Superior temporal gyrus (tissue), 1 donor: ENCODE results near the gene ACSF3.
"Not testable (repeated sequence)": the region's sequence is repeated elsewhere in the genome, so short reads cannot be mapped to it uniquely, and the experiment has no call there.

ENCODE experiments used
- DNase-seq: peaks from one replicate; pipeline ENCODE4 v3.0.0-alpha.2; 2016; ENCODE audit errors: extremely low spot score

ACSF3 gene

DNA sequence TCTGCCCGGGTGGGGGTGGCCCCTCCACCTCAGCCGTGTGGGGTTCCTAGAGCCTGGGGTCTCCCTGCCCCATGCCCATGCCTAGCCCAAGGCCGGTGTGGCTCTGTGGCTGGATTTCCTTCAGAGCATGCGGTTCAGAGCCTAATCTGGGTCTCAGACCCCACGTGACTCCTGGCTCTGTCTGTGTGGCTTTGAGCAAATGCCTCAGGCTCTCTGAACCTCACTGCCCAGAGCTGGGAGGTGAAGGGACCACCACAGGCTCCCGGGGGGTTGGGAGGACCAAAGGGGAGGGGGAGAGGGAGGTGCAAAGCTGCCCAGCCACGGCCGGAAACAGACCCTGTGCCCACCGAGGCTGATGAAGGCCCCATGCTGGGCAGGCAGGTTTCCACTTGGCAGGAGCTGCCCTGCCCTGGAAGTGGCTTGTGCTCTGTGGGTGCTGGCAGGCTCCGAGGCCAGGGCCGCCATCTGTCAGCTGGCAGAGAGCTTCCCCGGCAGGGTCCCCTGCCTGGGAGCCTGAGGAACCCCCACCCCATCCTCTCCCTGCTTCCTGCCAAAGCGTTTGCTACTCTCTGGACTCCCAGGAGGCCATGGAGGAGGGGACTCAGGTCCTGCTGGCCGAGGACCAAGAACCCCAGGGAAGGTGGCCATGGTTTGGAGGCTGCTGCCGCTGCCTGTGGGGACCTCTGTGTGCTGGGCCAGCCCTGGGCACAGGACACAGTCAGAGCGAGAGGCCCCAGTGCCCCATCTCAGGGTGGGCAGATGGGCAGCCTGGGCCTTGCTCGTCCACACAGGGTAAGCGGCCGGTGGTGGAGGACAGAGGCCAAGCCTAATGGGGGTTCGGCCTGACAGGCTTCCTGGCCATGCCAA is 81.9 kb downstream of the ACSF3 start:
- no peak for DNase-seq

DNA sequence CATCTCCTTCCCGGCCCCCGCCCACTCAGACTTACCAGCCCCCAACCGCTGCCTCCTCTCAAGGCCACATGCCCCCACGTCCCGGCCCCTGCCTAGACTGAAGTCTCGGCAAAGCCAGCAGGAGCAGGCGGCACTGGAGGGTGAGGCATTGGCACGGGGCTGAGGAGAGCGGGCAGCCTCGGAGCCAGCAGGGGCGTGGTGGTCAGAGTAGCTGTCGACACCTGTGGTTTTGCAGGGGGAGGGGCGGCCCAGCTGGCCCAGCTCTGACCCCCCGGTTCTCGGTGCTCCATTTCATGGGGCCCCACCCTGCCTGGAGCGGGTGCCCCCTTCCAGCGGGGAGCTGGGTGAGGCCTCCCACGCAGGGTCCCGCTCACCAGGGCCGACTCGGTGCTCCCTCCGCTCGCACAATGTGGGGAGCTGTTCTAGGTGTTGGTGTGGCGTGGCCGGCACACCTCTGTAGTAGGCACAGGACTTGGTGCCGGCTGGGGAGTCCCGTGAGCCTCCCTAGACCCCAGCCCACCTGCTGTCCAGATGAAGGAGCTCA is 82.6 kb downstream of the ACSF3 start:
- DNase-seq = no peak

DNA sequence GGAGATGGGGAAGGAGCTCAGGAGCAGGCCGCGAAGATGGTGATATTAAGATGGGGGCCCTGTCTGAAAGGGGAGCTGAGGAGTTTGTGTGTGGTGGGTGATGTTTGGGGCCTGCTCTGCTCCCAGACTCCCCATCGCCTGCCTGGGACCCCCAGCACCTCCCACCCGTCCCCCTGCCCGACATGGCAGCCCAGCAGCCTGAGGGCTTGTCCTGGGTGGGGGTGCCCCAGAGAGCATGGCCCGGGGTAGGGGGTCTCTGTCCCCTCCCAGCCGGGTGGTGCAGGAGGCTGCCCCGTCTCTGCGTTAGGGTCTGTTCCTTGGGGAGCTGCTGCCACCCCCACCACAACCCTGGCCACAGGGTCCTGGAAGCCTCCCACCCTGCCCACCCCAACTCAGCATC is 83.1 kb downstream of the ACSF3 start:
- no peak for DNase-seq

DNA sequence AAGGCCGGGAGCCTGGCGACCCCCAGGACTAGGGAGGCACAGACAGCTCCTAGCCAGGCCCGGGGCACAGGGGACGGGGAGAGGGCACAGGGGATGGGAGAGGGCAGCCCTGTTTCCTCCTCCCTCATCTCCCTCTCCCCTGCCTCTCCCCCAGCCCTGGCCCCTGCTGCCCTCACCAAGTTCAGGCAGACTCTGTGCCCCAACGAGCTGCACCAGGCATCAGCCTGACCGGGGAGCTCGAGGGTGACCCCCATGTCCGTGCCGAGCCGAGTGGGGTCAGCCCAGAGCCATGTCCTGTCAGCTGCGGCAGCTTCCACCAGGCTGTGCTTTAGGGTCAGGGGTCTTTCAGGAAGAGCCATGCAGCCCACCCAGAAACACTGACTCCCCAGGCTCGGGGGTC is 83.8 kb downstream of the ACSF3 start:
- DNase-seq = no peak

DNA sequence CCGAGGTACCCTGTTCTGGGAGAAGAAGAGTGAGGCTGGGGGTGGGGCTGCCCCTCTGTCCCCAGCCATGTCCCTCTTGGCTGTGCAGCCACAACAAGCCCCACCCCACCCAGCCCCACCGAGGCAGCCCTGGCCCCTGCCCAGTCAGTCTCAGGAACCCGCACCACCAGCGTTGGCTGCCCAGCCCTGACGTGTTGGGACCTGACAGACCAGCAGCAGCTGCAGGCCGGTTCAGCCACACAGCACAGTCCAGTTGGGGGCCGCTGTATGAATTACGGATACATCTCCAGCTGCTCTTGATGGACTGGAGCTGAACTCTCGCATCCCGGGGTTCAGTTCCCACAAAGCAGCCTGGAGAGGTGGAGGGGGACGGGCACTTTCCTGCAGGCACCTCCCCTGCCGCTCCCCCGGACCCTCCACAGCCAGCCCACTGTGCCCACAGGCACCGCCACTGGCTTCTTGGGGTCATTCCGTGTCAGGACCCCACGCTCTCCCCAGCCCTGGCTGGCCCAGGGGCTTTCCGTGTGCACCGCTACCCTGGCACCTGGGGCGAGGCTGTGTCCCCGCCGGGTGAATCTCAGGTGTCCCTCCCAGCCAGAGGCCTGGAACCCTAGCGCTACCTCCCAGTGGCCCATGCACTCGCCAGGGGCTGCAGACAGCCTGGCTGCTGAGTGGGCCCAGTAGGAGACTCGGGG is 84.9 kb downstream of the ACSF3 start:
- DNase-seq = no peak

DNA sequence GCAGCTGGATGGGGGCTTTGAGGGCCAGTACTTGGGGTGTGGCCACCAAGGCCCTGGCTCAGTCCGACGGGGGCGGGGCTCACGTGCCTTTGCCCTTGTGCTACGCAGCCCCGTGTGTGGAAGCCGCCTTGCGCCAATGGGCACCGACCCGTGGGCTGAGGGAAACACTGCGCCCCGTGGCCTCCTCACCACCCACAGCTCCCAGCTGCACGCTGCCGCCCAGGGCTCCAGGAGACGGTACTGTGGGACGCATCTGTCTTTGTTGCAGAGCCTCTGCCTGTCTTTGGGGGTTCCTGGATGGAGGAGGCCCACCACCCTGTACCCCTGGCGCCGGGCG is 85.5 kb downstream of the ACSF3 start:
- no peak for DNase-seq

DNA sequence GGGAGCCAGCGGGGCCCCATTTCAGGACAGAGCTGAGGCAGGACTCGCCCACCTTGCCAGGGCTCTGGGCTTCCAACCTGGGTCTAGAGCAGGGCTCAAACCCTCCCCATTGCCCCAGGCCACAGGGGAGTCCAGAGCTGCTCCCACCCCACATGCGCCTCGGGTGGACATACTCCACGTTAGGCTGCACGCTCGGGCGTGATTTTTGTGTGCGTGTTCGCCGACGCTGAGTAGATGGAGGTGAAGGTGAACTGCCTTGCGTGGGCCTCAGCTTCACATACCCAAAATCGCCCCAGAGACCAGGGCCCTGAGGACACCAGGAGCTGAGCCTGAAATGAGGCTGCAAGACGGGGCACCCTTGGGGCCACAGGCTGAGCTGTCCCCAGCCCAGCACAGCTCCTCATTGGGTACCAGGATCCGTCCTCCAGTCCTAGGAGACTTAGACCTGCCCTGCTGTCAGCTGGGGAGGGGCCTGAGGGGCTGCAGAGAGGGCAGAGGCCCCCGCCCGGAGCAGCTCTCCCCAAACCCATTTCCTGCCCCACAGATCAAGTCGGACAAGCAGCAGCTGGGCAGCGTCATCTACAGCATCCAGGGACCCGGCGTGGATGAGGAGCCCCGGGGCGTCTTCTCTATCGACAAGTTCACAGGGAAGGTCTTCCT is 86.1 kb downstream of the ACSF3 start:
- DNase-seq = no peak

DNA sequence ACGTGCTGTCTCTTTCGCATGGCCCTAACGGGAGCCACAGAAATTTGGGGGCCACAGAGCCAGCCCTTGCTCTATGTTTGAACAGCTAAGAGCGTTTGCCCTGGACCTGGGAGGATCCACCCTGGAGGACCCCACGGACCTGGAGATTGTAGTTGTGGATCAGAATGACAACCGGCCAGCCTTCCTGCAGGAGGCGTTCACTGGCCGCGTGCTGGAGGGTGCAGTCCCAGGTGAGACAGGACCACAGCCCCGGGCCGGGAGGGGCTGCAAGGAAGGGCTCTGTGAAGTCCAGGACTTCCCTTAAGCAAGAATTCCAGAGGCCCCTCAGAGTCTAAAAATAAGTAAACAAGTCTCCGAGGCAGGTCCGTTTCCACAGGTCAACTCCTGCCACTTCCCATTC is 89.8 kb downstream of the ACSF3 start:
- no peak for DNase-seq

DNA sequence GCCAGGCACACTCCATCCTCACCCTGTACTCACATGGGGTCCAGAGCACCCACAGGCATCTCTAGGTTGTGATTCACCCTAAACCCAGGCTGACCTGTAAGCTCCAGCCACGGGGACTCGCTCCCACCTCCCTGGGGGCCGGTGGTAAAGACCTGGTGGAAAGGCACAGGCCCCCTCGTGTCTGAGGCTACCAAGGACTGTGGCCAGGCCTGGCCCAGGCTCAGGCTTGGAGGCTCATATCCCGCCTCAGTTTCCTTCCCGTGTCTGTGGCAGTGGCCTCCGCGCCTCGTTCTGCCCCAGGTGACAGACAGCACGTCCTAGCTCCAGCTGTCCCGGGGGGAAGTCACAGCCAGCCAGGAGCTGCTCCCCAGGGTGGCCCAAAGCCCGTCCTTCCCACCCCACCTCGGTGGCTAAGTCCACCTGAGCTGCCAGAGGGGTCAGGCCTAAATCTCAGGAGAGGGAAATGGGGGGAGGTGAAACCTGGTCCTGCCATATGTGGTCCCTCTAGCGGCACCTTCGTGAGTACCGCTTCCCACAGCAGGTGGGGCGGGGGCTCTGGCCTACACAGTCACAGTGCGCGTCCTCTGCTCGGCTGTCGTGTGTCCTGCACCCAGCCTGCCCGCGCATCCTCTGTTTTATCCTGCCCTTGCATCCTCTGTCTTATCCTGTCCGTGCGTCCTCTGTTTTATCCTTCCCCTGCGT is 90.5 kb downstream of the ACSF3 start:
- DNase-seq = no peak

DNA sequence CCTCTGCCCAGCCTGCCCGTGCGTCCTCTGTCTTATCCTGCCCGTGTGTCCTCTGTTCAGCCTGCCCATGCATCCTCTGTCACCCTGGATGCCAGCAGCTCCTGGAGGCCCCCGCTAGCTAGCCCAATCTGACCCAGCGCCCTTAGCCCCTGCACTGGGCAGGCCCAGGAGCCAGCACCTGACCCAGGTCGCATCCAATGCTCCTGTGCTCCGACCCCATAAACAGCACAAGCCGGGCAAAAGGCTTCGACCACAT is 91.0 kb downstream of the ACSF3 start:
- no peak for DNase-seq

DNA sequence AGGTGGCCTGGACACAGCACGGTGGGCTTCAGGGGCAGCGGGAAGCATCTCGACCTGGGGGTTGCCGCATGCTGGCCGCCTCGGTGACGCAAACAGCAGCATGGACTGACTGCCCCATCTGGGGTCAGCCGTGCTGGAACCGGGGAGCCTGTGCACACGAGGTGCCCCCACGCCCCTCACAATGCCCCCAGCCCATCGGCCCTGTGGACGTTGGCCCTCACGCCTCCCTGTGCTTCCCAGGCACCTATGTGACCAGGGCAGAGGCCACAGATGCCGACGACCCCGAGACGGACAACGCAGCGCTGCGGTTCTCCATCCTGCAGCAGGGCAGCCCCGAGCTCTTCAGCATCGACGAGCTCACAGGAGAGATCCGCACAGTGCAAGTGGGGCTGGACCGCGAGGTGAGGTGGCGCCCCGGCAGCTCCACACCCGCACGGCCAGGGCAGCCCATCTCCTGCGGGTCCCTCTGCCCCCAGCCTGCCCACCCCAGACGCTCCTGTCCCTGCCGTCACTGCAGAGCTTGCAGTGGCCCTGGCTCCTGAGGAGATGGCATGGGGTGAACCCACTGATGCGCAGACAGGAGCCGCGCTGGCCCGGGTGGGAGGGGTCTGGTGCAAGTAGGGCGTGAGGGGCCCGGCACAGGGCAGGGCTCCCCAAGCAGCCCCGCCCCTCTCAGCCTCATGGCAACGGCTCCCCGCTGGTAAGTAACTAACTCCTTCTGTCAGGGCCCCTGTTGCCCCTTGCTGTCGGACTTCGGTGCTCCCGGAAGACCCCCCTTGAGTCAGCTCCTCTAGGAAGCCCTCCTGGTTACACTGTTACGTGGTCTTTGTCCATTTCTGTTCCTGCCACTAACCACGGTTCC is 91.5 kb downstream of the ACSF3 start:
- DNase-seq = no peak

DNA sequence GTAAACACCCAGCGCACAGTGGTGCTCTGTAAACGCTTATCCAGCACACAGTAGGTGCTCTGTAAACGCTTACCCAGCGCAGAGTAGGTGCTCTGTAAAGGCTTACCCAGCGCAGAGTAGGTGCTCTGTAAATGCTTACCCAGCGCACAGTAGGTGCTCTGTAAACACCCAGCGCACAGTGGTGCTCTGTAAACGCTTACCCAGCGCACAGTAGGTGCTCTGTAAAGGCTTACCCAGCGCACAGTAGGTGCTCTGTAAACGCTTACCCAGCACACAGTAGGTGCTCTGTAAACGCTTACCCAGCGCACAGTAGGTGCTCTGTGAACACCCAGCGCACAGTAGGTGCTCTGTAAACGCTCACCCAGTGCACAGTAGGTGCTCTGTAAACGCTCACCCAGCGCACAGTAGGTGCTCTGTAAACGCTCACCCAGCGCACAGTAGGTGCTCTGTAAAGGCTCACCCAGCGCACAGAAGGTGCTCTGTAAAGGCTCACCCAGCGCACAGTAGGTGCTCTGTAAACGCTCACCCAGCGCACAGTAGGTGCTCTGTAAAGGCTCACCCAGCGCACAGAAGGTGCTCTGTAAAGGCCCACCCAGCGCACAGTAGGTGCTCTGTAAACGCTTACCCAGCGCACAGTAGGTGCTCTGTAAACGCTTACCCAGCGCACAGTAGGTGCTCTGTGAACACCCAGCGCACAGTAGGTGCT is 92.4 kb downstream of the ACSF3 start:
- DNase-seq = not testable (repeated sequence)

DNA sequence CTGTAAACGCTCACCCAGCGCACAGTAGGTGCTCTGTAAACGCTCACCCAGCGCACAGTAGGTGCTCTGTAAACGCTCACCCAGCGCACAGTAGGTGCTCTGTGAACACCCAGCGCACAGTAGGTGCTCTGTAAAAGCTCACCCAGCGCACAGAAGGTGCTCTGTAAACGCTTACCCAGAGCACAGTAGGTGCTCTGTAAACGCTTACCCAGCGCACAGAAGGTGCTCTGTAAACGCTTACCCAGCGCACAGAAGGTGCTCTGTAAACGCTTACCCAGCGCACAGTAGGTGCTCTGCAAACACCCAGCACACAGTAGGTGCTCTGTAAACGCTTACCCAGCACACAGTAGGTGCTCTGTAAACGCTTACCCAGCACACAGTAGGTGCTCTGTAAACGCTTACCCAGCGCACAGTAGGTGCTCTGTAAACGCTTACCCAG is 93.0 kb downstream of the ACSF3 start:
- not testable (repeated sequence) for DNase-seq

DNA sequence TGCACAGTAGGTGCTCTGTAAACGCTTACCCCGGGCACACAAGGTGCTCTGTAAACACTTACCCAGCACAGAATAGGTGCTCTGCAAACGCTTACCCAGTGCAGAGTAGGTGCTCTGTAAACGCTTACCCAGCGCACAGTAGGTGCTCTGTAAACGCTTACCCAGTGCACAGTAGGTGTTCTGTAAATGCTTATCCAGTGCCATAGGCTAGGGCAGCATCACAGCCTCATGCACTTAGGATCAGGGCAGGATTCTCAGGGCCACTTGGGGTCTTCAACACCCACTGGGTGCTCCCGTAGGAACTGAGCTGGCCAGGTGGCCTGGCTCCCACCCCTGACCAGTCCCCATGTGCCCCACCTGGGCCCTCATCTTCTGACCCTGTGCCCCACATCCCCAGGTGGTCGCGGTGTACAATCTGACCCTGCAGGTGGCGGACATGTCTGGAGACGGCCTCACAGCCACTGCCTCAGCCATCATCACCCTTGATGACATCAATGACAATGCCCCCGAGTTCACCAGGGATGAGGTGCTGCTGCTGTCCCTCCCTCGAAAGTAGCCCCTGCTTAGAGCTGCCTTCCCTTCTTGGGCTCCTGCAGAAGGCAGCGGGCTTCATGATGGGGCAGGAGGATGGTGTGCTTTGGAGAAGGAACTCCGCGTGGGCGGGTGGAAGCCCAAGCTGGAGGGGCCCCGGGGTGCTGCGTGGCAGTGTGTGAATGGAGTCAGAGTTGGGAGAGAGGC is 93.5 kb downstream of the ACSF3 start:
- no peak for DNase-seq

DNA sequence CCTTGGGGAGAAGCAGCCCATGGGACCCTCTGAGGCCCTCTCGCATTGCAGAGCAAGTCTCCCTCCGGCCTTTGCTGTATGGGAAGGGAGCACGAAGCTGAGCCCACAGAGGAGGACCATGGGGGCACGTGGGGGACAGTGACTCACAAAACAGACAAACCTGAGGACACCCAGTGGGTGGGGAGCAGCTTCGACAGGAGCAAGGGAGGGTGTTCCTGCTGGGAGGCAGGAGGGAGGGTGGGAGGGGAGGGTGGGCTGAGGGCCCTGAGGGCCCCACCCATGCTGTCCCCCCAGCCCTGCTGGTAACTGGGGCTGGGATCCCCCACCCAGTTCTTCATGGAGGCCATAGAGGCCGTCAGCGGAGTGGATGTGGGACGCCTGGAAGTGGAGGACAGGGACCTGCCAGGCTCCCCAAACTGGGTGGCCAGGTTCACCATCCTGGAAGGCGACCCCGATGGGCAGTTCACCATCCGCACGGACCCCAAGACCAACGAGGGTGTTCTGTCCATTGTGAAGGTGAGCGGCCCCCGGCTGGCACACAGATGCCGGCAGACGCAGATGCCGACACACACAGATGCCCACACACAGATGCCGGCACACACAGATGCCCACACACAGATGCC is 94.2 kb downstream of the ACSF3 start:
- DNase-seq = no peak

DNA sequence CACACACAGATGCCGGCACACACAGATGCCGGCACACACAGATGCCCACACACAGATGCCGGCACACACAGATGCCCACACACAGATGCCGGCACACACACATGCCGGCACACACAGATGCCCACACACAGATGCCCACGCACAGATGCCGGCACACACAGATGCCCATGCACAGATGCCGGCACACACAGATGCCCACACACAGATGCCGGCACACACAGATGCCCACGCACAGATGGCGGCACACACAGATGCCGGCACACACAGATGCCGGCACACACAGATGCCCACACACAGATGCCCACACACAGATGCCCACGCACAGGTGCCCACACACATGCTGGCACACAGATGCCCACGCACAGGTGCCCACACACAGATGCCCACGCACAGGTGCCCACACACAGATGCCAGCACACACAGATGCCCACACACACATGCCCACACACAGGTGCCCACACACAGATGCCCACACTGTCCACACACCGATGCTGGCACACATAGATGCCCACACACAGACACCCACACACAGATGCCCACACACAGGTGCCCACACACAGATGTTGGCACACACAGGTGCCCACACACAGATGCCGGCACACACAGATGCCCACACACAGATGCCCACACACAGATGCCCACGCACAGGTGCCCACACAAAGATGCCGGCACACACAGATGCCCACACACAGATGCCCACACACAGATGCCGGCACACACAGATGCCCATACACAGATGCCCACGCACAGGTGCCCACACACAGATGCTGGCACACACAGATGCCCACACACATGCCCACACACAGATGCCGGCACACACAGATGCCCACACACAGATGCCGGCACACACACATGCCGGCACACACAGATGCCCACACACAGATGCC is 95.1 kb downstream of the ACSF3 start:
- DNase-seq = not testable (repeated sequence)

DNA sequence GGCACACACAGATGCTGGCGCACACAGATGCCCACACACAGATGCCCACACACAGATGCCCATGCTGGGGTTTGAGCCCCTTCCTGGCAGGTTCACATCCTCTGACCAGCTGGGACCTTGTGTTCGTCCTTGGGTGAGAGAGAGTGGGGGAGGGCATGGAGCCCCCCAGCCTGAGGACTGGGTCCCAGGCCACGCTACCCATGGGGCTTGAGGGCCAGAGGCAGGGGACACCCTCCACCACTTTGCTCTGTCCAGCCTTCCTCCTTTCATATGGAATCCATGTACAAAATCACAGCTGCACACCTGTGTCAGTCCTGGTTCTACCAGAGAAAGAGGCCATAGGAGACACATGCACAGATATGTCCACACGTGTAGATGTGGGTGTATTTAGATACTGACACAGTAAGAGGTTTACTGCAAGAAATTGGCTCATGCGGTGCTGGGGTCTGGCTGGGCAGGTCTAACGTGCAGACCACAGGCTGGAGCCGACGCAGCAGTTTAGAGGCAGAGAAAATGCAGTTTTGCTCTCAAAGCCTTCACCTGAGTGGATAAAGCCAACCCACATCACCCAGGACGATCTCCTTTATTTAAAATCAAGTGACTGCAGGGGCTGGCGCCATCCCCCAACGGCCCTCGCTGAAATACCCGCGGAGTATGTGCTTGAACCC is 95.8 kb downstream of the ACSF3 start:
- no peak for DNase-seq
